Adipocyte (in vitro differentiated cells): ENCODE data around the gene KCNMA1.

ENCODE experiments used
- DNase-seq: peaks from one replicate; pipeline ENCODE4 v3.0.0-alpha.2; 2015; ENCODE audit warnings: low read depth
- H3K27me3 ChIP-seq: replicated peaks from 2 replicates; pipeline ENCODE4 v1.7.0; 2013; ENCODE audit warnings: mild to moderate bottlenecking, low read length, moderate library complexity; ENCODE audit not compliant: control insufficient read depth, insufficient read depth
- H3K36me3 ChIP-seq: 2 replicates; pipeline ENCODE4 v1.7.0; 2013; ENCODE audit warnings: low read length, mild to moderate bottlenecking, moderate library complexity; ENCODE audit not compliant: control insufficient read depth, insufficient read depth, severe bottlenecking
- H3K4me1 ChIP-seq: 2 replicates; pipeline ENCODE4 v1.7.0; 2013; ENCODE audit warnings: mild to moderate bottlenecking, low read length, moderate library complexity; ENCODE audit not compliant: control insufficient read depth, insufficient read depth
- H3K4me3 ChIP-seq: 2 replicates; pipeline ENCODE4 v1.7.0; 2013; ENCODE audit warnings: mild to moderate bottlenecking, low read length, moderate library complexity
- H3K9ac ChIP-seq: 2 replicates; pipeline ENCODE4 v1.7.0; 2013; ENCODE audit warnings: mild to moderate bottlenecking, low read length, moderate library complexity
- H3K9me3 ChIP-seq: 2 replicates; pipeline ENCODE4 v1.7.0; 2013; ENCODE audit warnings: mild to moderate bottlenecking, low read length, moderate library complexity; ENCODE audit not compliant: control insufficient read depth

The KCNMA1 gene

GRCh38 chr10:77296534-77297392 is 340.8 kb downstream of the KCNMA1 start:
- Histone ChIP-seq H3K9ac (no peak overlapping the region), H3K27me3 (no peaks in the 10 kb centered on the region), H3K9me3 (no peaks in the 10 kb centered on the region), H3K4me1 (peaks cover 34% of the 10 kb centered on the region), H3K4me3 (no peak overlapping the region), H3K36me3 (no peaks in the 10 kb centered on the region)
- DNase-seq, result no peak

- Histone ChIP-seq H3K36me3 (no peaks in the 10 kb centered on the region), H3K4me3 (no peak overlapping the region), H3K27me3 (no peaks in the 10 kb centered on the region), H3K9me3 (no peaks in the 10 kb centered on the region), H3K4me1 (peaks cover 36% of the 10 kb centered on the region), H3K9ac (no peak overlapping the region)
- peak; percentile 19 for DNase-seq
Observed at GRCh38 chr10:77293773-77294172, 343.8 kb downstream of the KCNMA1 start.

GRCh38 chr10:77293347-77293746 is 344.3 kb downstream of the KCNMA1 start:
- Histone ChIP-seq H3K4me1 (peaks cover 36% of the 10 kb centered on the region), H3K9me3 (no peaks in the 10 kb centered on the region), H3K27me3 (no peaks in the 10 kb centered on the region), H3K36me3 (no peaks in the 10 kb centered on the region), H3K9ac (no peak overlapping the region), H3K4me3 (no peak overlapping the region)
- DNase-seq, result no peak

- no peak overlapping the region for H3K4me3 ChIP-seq
- peak; percentile 59 for DNase-seq
- peak overlapping the region; percentile 16 for H3K9ac ChIP-seq
- H3K27me3 ChIP-seq, result no peaks in the 10 kb centered on the region
- H3K4me1 ChIP-seq, result peaks cover 36% of the 10 kb centered on the region
- H3K9me3 ChIP-seq, result no peaks in the 10 kb centered on the region
- no peaks in the 10 kb centered on the region for H3K36me3 ChIP-seq
Observed at GRCh38 chr10:77291596-77292505, 345.8 kb downstream of the KCNMA1 start.

GRCh38 chr10:77290528-77291155 is 347.0 kb downstream of the KCNMA1 start:
- peak; percentile 84 for DNase-seq
- no peak overlapping the region for H3K4me3 ChIP-seq
- H3K27me3 ChIP-seq, result no peaks in the 10 kb centered on the region
- no peaks in the 10 kb centered on the region for H3K9me3 ChIP-seq
- H3K4me1 ChIP-seq, result peaks cover 36% of the 10 kb centered on the region
- no peaks in the 10 kb centered on the region for H3K36me3 ChIP-seq
- H3K9ac ChIP-seq, result peak overlapping the region; percentile 26

- H3K4me1 ChIP-seq, result peaks cover 36% of the 10 kb centered on the region
- DNase-seq, result no peak
- no peaks in the 10 kb centered on the region for H3K36me3 ChIP-seq
- no peaks in the 10 kb centered on the region for H3K27me3 ChIP-seq
- H3K9me3 ChIP-seq, result no peaks in the 10 kb centered on the region
- no peak overlapping the region for H3K4me3 ChIP-seq
- no peak overlapping the region for H3K9ac ChIP-seq
Observed at GRCh38 chr10:77289790-77290189, 347.8 kb downstream of the KCNMA1 start.

- Histone ChIP-seq H3K9ac (no peak overlapping the region), H3K4me1 (peaks cover 33% of the 10 kb centered on the region), H3K36me3 (no peaks in the 10 kb centered on the region)
Observed at GRCh38 chr10:77289027-77289501, 348.5 kb downstream of the KCNMA1 start.

GRCh38 chr10:77287647-77288120 is 349.9 kb downstream of the KCNMA1 start:
- H3K4me3 ChIP-seq, result no peak overlapping the region
- DNase-seq, result no peak
- H3K4me1 ChIP-seq, result peaks cover 20% of the 10 kb centered on the region

More at GRCh38 chr10:77289027-77289501, 348.5 kb downstream of the KCNMA1 start:
- Histone ChIP-seq H3K9me3 (no peaks in the 10 kb centered on the region), H3K4me3 (no peak overlapping the region), H3K27me3 (no peaks in the 10 kb centered on the region)
- DNase-seq, result no peak

GRCh38 chr10:77286531-77287508 is 350.8 kb downstream of the KCNMA1 start:
- Histone ChIP-seq H3K4me3 (no peak overlapping the region), H3K27me3 (no peaks in the 10 kb centered on the region), H3K9me3 (no peaks in the 10 kb centered on the region), H3K9ac (no peak overlapping the region), H3K4me1 (peaks cover 15% of the 10 kb centered on the region), H3K36me3 (no peaks in the 10 kb centered on the region)
- peak; percentile 38 for DNase-seq

More at GRCh38 chr10:77287647-77288120, 349.9 kb downstream of the KCNMA1 start:
- Histone ChIP-seq H3K27me3 (no peaks in the 10 kb centered on the region), H3K9me3 (no peaks in the 10 kb centered on the region), H3K9ac (no peak overlapping the region), H3K36me3 (no peaks in the 10 kb centered on the region)

GRCh38 chr10:77285529-77286182 is 352.0 kb downstream of the KCNMA1 start:
- Histone ChIP-seq H3K9ac (no peak overlapping the region), H3K4me3 (no peak overlapping the region), H3K4me1 (peaks cover 5% of the 10 kb centered on the region), H3K27me3 (no peaks in the 10 kb centered on the region), H3K9me3 (no peaks in the 10 kb centered on the region), H3K36me3 (no peaks in the 10 kb centered on the region)
- no peak for DNase-seq
